Esophagus muscularis mucosa (tissue), 4 donors: ENCODE results near the gene POLR2E. TPM values are rescaled to one million over a fixed set of nuclear protein-coding genes. Genes with fewer than 3 reads are reported as not detected.

Experiments used
- DNase-seq: peaks from one replicate; pipeline ENCODE4 v3.0.0-alpha.2; 2017; ENCODE audit errors: extremely low spot score
- H3K27ac ChIP-seq, 4 donors: fragments of 200-600 bp; sonication (generic); replicated peaks in 1 of 4; 1 replicate in 3 of 4; 2 replicates in 1 of 4; pipeline ENCODE4 v1.5.1; 2016 to 2019; ENCODE audit warnings: mild to moderate bottlenecking in 1 of 4
- H3K27me3 ChIP-seq, 4 donors: fragments of 200-600 bp; sonication (generic); one replicate each; pipeline versions ENCODE4 v1.5.1 to v1.6.0; 2016 to 2019
- H3K36me3 ChIP-seq, 4 donors: fragments of 200-600 bp; sonication (generic); one replicate each; pipeline ENCODE4 v1.5.1; 2016 to 2019
- H3K4me1 ChIP-seq, 4 donors: fragments of 200-600 bp; sonication (generic); one replicate each; pipeline ENCODE4 v1.5.1; 2016 to 2019
- H3K4me3 ChIP-seq, 4 donors: fragments of 200-600 bp; sonication (generic); 1 replicate in 2 of 4; 2 replicates in 2 of 4; pipeline ENCODE4 v1.5.1; 2016 to 2019; ENCODE audit warnings: mild to moderate bottlenecking in 4 of 4, moderate library complexity in 1 of 4
- H3K9me3 ChIP-seq, 4 donors: fragments of 200-600 bp; sonication (generic); 1 replicate in 3 of 4; 2 replicates in 1 of 4; pipeline ENCODE4 v1.5.1; 2016 to 2019
- EP300 ChIP-seq: sonication (generic); formaldehyde crosslinking; IDR thresholded peaks from one replicate; pipeline ENCODE4 v1.6.1; 2017; ENCODE audit warnings: antibody characterized with exemption
- POLR2A ChIP-seq: fragments of 450-650 bp; IDR thresholded peaks from one replicate; pipeline ENCODE4 v1.6.1; 2017; ENCODE audit warnings: antibody characterized with exemption, moderate library complexity, mild to moderate bottlenecking, low read depth
- POLR2AphosphoS5 ChIP-seq, 2 donors: sonication (generic); formaldehyde crosslinking; IDR thresholded peaks; one replicate each; pipeline ENCODE4 v1.6.1; 2017; ENCODE audit warnings: antibody characterized with exemption in 2 of 2
- WGBS: methylation state at CpG from one replicate; pipeline ENCODE4 v1.1.5; 2018; 5-methylcytosine and 5-hydroxymethylcytosine counted together
- intact Hi-C: fragments of 100-400 bp; cut with DNase I; formaldehyde crosslinking; loops from one replicate; pipeline ENCODE4 v1.15.1; 2023
- total RNA-seq, 4 donors: library from RNA; depleted of rRNA; stranded (reverse); fragments of >200 nt; gene quantifications; one replicate each; pipeline versions ENCODE4 v1.1.0 to v1.2.1, GENCODE V29; 2016
- TF ChIP-seq, protein P1 (sequence below), 3 experiments: fragments of 200-600 bp in 2 of 3; fragments of 450-650 bp in 1 of 3; sonication (generic) in 2 of 3; IDR thresholded peaks; one replicate each; pipeline ENCODE4 v1.5.1; 2017 to 2019; ENCODE audit warnings: antibody characterized with exemption in 3 of 3, mild to moderate bottlenecking in 2 of 3, moderate library complexity in 1 of 3

The POLR2E gene
- total RNA-seq, 4 donors from 2014 or later: 96.8 to 198 (median 135) TPM

GRCh38 chr19:1089126-1089771 lies 5.9 kb downstream of the POLR2E start:
- TF ChIP-seq, protein P1, sequence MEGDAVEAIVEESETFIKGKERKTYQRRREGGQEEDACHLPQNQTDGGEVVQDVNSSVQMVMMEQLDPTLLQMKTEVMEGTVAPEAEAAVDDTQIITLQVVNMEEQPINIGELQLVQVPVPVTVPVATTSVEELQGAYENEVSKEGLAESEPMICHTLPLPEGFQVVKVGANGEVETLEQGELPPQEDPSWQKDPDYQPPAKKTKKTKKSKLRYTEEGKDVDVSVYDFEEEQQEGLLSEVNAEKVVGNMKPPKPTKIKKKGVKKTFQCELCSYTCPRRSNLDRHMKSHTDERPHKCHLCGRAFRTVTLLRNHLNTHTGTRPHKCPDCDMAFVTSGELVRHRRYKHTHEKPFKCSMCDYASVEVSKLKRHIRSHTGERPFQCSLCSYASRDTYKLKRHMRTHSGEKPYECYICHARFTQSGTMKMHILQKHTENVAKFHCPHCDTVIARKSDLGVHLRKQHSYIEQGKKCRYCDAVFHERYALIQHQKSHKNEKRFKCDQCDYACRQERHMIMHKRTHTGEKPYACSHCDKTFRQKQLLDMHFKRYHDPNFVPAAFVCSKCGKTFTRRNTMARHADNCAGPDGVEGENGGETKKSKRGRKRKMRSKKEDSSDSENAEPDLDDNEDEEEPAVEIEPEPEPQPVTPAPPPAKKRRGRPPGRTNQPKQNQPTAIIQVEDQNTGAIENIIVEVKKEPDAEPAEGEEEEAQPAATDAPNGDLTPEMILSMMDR (IDR thresholded peaks at IDR 0.05): no peak
- intact Hi-C loops: no loop called here
- Histone ChIP-seq H3K4me1 (peaks cover 9 to 45% (median 38%) of the 10 kb centered on the region in 4 donors), H3K36me3 (peaks cover 13 to 83% (median 72%) of the 10 kb centered on the region in 4 donors), H3K27ac (peak overlapping the region in 2 of 4 donors; percentile 66 to 75), H3K27me3 (peaks cover 0 to 3% (median 0%) of the 10 kb centered on the region in 4 donors), H3K9me3 (no peaks in the 10 kb centered on the region), H3K4me3 (no peak overlapping the region)
- no peak for DNase-seq
- WGBS: 90% methylated on average over 17 of the region's 32 CpGs

DNA sequence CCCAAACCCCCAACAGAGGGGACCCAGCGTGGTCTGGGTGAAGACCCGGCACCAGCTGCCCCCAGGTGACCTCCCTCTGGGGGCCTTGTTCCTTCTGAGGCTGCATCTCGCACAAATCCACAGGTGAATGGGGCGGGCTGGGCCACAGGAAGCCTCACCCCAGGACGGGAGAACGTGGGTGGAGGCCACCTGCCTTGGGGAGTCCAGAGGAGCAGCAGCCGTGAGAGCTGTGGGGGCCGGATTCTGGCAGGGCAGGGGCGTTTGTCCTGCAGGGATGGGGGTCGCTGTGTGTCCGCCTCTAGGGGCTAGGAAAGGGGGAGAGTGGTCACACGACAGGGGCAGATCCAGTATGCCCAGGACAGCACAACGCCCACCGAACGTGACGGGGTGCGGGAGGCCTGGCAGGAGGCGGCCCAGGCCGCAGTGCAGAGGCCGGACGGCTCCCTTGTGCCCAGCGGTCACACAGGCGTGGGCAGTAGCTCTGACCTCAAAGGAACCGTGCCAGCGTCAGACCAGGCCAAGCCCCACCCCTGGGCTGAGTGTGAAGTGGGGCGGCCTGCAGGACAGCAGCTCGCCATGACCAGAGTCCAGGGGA lies 6.7 kb downstream of the POLR2E start:
- H3K36me3 ChIP-seq: peaks cover 13 to 79% (median 70%) of the 10 kb centered on the region in 4 donors
- no peaks in the 10 kb centered on the region for H3K9me3 ChIP-seq
- intact Hi-C loops: no loop called here
- peaks cover 1 to 38% (median 30%) of the 10 kb centered on the region in 4 donors for H3K4me1 ChIP-seq
- TF ChIP-seq, protein P1 (IDR thresholded peaks at IDR 0.05): no peak
- TF ChIP-seq POLR2AphosphoS5 (IDR thresholded peaks at IDR 0.05): peak in 1 of 2 donors; percentile 15
- H3K4me3 ChIP-seq: no peak overlapping the region
- no peak for DNase-seq
- peak overlapping the region; percentile 22 to 75 (median 62) for H3K27ac ChIP-seq
- 88% methylated on average over 10 of the region's 27 CpGs for WGBS
- H3K27me3 ChIP-seq: peaks cover 0 to 10% (median 0%) of the 10 kb centered on the region in 4 donors

DNA sequence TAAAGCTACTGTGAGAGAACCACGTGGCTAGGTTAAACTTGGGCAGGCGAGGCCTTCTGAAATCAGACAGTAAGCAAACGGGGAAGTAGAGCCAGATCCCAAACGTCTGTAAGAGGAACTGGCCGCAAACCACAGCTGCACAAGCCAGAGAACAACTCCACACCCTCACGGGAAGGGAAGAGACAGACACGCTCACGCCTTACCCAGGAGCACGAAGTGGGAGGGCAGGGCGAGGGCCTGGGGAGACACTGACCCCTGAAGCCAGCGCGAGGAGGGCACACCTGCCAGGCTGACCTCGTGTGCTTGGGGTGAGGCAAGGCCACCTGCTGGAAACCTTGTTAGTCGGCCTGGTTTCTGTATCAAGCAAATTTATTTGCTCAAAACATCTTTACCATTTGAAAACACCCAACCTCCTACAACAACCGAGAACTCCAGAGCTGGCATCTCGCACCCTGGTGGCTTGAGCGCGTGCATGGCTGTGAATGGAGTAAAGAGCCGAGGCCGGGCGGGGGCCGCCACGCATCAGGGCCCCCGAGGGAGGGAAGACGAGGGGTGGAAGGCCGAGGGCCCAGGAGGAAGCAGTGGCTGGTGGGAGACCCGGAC lies 7.3 kb downstream of the POLR2E start:
- Histone ChIP-seq H3K4me1 (peaks cover 0 to 39% (median 25%) of the 10 kb centered on the region in 4 donors), H3K9me3 (no peaks in the 10 kb centered on the region), H3K4me3 (no peak overlapping the region), H3K36me3 (peaks cover 13 to 73% (median 64%) of the 10 kb centered on the region in 4 donors), H3K27me3 (peaks cover 0 to 16% (median 0%) of the 10 kb centered on the region in 4 donors), H3K27ac (peak overlapping the region; percentile 22 to 75 (median 62))
- WGBS: 66% methylated on average over 24 of the region's 27 CpGs
- DNase-seq: peak; percentile 95
- intact Hi-C loops: no loop called here
- peak; percentile 14 to 49 for TF ChIP-seq POLR2AphosphoS5 (IDR thresholded peaks at IDR 0.05)
- TF ChIP-seq, protein P1 (IDR thresholded peaks at IDR 0.05): no peak

DNA sequence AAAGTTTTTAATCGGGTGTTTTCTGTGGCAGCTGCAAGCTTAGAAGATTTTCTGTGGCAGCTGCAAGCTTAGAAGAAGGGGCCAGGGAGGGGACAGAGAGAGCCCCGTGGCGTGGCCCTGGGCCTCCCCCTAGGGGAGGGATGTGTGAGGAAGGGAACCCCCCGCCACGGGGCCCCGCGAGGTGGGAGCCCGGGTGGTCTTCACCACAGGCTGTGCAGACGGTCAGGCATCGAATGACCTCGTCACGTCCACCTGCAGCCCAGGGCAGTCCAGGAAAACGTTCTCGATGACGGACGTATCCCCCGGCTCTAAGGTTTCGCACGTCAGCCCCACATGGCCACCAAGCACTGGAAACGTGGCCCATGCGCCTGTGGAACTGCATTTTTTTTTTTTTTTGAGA lies 8.6 kb downstream of the POLR2E start:
- H3K36me3 ChIP-seq: peaks cover 11 to 60% (median 53%) of the 10 kb centered on the region in 4 donors
- intact Hi-C loops: no loop called here
- no peak overlapping the region for H3K4me3 ChIP-seq
- H3K4me1 ChIP-seq: peaks cover 5 to 46% (median 35%) of the 10 kb centered on the region in 4 donors
- no peaks in the 10 kb centered on the region for H3K9me3 ChIP-seq
- no peak overlapping the region for H3K27ac ChIP-seq
- peaks cover 0 to 29% (median 0%) of the 10 kb centered on the region in 4 donors for H3K27me3 ChIP-seq
- 80% methylated on average over 20 of the region's 21 CpGs for WGBS
- TF ChIP-seq POLR2A (no peak), POLR2AphosphoS5 (IDR thresholded peaks at IDR 0.05) (no peak), EP300 (no peak)
- TF ChIP-seq, protein P1 (IDR thresholded peaks at IDR 0.05): no peak
- no peak for DNase-seq
